ENCODE measurements around the gene ITPR1.

DNA sequence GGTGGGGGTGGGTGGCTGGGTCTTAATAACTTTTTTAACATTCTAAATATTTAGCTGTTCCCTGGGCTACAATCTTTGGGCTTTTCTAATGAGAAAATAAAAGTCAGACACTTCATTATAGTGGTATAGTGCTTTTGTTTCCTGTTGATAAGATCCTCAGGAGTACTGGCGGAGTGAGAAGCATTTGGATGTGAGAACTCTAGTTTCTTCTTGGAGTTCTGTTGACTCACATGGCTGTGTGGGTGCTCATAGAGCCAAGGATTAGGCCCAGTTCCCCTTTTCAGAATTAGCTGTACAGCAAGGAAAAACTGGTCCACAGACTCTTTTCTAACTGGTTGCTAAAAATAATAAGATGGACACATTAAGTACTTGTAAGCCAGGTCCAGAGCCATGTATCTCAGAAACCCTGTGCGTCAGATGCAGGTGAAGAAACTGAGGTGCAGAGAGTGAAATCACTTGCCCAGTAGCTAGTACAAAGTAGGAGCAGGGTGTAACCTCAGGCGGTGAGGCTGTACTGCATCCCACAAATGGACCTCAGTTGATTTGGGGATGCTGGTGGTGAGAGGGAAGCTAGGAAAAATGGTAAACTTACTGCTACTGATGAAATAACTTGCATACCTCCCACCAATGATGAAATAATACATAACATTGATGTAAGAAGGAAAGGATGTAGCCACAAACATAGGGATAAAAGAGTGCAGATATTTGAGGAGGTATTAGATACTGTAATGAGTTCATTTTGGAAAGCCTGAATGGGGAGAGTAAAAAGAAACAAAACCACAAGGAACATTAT lies 2.3 kb downstream of the ITPR1 start:
- TF ChIP-seq, protein P1, sequence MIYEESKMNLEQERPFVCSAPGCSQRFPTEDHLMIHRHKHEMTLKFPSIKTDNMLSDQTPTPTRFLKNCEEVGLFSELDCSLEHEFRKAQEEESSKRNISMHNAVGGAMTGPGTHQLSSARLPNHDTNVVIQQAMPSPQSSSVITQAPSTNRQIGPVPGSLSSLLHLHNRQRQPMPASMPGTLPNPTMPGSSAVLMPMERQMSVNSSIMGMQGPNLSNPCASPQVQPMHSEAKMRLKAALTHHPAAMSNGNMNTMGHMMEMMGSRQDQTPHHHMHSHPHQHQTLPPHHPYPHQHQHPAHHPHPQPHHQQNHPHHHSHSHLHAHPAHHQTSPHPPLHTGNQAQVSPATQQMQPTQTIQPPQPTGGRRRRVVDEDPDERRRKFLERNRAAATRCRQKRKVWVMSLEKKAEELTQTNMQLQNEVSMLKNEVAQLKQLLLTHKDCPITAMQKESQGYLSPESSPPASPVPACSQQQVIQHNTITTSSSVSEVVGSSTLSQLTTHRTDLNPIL (CRISPR knock-in tag; IDR thresholded peaks at IDR 0.05; ENCODE audit: low read depth), result no peak
- TF ChIP-seq TCF4 (CRISPR knock-in tag; IDR thresholded peaks at IDR 0.05; ENCODE audit: borderline replicate concordance) (no peak), ZFP3 (CRISPR knock-in tag; IDR thresholded peaks at IDR 0.05) (no peak), ZNF70 (CRISPR knock-in tag; IDR thresholded peaks at IDR 0.05) (no peak), PPARA (CRISPR knock-in tag; IDR thresholded peaks at IDR 0.05; ENCODE audit: borderline replicate concordance) (no peak), CSDC2 (CRISPR knock-in tag; IDR thresholded peaks at IDR 0.05) (no peak)
- TF ChIP-seq, protein P2, sequence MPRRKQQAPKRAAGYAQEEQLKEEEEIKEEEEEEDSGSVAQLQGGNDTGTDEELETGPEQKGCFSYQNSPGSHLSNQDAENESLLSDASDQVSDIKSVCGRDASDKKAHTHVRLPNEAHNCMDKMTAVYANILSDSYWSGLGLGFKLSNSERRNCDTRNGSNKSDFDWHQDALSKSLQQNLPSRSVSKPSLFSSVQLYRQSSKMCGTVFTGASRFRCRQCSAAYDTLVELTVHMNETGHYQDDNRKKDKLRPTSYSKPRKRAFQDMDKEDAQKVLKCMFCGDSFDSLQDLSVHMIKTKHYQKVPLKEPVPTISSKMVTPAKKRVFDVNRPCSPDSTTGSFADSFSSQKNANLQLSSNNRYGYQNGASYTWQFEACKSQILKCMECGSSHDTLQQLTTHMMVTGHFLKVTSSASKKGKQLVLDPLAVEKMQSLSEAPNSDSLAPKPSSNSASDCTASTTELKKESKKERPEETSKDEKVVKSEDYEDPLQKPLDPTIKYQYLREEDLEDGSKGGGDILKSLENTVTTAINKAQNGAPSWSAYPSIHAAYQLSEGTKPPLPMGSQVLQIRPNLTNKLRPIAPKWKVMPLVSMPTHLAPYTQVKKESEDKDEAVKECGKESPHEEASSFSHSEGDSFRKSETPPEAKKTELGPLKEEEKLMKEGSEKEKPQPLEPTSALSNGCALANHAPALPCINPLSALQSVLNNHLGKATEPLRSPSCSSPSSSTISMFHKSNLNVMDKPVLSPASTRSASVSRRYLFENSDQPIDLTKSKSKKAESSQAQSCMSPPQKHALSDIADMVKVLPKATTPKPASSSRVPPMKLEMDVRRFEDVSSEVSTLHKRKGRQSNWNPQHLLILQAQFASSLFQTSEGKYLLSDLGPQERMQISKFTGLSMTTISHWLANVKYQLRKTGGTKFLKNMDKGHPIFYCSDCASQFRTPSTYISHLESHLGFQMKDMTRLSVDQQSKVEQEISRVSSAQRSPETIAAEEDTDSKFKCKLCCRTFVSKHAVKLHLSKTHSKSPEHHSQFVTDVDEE (CRISPR knock-in tag; IDR thresholded peaks at IDR 0.05), result no peak

All from SK-N-SH treated with all-trans-retinoic acid at 6 μM for 48 hours (cell line).